Epithelial cell of proximal tubule (primary cell): ENCODE results near the gene MORC4. TPM values are rescaled to one million over a fixed set of nuclear protein-coding genes. Genes with fewer than 3 reads are reported as not detected.
A peak's percentile ranks its signal among the peaks of the same experiment; 100 is the strongest.

ENCODE experiments used
- DNase-seq: peaks from one replicate; pipeline ENCODE4 v3.0.0-alpha.2; 2011; ENCODE audit warnings: low read depth
- H3K4me3 ChIP-seq: 2 replicates; pipeline ENCODE4 v1.5.1; 2011; ENCODE audit warnings: low read depth, mild to moderate bottlenecking, low read length
- CTCF ChIP-seq: conservative IDR thresholded peaks from 2 replicates; pipeline ENCODE4 v1.5.1; 2012; ENCODE audit warnings: low read depth, mild to moderate bottlenecking, low read length
- total RNA-seq: library from RNA; depleted of rRNA; stranded (reverse); fragments of >200 nt; gene quantifications from 2 replicates; pipeline ENCODE4 v1.2.3, GENCODE V29; 2015

Gene MORC4
- total RNA-seq, 1 donor from 2014 or later = 11.1 TPM

GRCh38 chrX:106955004-106955772 lies 44.8 kb downstream of the MORC4 start:
- H3K4me3 ChIP-seq = no peak overlapping the region
- no peak for DNase-seq
- TF ChIP-seq CTCF = no peak

- TF ChIP-seq CTCF = no peak
- no peak for DNase-seq
- H3K4me3 ChIP-seq = no peak overlapping the region
Observed at GRCh38 chrX:106954041-106954440, 46.0 kb downstream of the MORC4 start.

GRCh38 chrX:106952988-106953387 lies 47.0 kb downstream of the MORC4 start:
- no peak overlapping the region for H3K4me3 ChIP-seq
- TF ChIP-seq CTCF = peak; percentile 45
- DNase-seq = no peak

- no peak for DNase-seq
- no peak overlapping the region for H3K4me3 ChIP-seq
- no peak for TF ChIP-seq CTCF
Observed at GRCh38 chrX:106952538-106952937, 47.5 kb downstream of the MORC4 start.

GRCh38 chrX:106952089-106952488 lies 47.9 kb downstream of the MORC4 start:
- no peak for DNase-seq
- H3K4me3 ChIP-seq = no peak overlapping the region
- no peak for TF ChIP-seq CTCF

- TF ChIP-seq CTCF = no peak
- H3K4me3 ChIP-seq = no peak overlapping the region
- DNase-seq = no peak
Observed at GRCh38 chrX:106951230-106951629, 48.8 kb downstream of the MORC4 start.

GRCh38 chrX:106950381-106950780 lies 49.6 kb downstream of the MORC4 start:
- TF ChIP-seq CTCF = no peak
- H3K4me3 ChIP-seq = no peak overlapping the region
- DNase-seq = no peak
